HG03520 (cell line): ENCODE results near the gene VGF.

ENCODE experiments used
- ATAC-seq: cut with Tn5 transposase; IDR thresholded peaks from one replicate; pipeline ENCODE4 v1.9.1; 2021; ENCODE audit warnings: mild to moderate bottlenecking, moderate library complexity; ENCODE audit not compliant: unreplicated experiment

VGF gene

DNA sequence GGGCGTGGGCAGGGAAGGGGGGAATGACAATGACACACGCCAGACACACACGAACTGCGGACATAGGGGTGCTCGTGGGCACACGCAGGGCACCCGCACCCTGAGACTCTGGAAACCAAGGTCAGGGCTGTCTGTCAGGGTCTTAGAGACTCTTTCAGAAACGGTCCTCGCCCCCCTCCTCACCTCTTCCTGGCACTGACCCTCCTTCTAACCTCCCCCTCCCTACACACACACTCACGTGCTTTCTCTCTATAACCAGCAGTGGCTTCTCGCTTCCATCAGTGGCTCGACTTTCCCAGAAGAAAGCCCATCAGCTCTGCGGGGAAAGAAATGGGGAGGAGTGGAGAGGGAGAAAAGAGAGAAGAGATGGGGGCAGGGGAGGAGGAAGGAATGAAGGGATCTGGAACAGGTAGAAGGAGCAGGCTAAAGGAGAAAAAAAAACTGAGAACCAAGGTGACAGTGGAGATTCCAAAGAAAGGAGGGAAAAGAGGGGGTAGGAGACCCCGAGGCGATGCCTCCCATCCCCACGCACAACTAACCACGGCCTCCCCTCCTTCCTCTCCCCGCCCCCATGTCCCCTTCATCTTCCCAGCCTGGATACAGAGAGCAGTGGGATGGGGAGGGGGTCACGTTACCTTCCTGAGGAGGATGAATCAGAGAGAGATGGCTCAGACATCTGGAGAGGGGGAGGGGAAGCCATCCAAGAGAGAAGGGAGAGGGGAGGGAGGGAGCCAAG lies 1.7 kb upstream of the VGF start:
- ATAC-seq = no peak

DNA sequence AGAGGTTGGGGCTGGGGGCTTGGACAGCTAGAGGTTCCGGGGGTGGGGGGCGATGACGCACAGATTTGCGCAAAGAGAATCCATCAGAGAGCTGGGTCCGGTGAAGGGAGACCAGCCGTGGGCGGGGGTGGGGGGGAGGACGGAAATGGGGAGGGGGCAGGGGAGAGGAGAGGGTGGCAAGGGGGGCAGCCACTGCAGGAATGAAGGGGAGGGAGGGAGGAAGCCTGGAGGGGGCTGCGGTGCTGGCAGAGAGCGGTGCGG lies 1.2 kb upstream of the VGF start:
- no peak for ATAC-seq

DNA sequence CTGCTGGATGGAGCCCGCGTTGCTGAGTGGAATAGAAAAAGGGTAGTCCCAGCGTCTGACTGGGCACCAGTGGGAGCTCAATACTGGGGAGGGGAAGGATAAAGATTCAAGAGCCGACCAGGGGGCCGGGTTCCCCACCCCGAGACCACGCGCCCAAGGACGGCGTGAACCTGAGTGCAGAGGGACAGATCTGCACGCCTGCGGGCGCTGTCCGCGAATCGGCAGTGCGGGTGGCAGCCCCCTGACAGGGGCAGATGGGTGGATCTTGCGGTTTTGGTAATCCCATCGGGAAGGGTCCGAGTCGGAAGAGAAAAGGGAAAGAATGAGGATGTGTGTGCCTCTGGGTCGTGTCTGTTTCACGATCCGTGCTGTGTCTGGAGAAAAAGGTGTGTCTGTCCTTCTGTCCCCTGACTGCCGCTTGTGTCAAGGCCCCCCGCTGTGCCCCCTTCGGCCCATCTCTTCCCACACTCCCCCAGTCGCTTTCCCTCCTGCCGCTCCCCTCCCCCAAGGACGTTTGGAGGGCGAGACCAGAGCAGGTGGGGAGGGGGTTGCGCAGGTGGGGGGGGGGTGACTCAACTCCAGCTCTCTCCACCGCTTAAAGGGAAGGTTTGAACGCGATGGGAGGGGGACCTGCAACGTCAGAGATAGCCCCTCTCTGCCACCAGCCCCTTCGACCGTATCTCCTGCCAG lies 734 bp upstream of the VGF start:
- ATAC-seq = no peak

DNA sequence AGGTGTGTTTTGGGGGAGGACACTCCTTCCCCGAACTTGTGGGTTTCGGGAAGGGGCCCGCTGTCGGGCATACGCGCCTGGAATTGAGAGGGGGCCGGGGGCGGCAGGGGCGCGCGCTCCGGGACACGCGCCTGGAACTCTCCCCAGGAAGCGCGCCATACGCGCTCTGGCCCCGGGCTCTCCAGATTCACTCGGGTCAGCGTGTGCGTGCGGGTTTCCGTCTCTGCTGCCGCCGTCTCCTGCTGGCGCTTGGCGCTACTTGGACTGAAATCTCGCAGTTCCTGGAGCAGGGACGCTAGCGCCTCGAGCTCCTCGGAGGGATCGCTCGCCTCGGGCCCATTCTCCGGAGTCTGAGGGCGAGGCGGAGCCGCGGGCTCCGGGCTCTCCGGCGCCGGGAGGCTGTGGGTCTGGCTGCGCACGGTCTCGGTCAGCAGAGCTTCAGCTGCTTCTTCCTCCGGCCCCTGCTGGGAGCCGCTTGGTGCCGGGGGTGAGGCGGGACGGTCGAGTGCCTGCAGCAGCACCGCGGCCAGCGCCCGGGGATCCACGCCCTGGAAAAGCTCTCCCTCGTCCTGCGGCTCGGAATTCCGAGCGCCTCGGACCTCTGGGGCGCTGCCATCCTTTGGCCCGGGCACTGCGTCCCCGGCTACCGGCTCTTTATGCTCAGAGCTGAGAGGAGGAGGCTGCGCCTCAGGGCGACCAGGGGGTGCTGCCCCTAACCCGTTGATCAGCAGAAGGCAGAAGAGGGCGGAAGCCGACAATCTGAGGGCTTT lies 1.1 kb downstream of the VGF start:
- ATAC-seq = no peak

DNA sequence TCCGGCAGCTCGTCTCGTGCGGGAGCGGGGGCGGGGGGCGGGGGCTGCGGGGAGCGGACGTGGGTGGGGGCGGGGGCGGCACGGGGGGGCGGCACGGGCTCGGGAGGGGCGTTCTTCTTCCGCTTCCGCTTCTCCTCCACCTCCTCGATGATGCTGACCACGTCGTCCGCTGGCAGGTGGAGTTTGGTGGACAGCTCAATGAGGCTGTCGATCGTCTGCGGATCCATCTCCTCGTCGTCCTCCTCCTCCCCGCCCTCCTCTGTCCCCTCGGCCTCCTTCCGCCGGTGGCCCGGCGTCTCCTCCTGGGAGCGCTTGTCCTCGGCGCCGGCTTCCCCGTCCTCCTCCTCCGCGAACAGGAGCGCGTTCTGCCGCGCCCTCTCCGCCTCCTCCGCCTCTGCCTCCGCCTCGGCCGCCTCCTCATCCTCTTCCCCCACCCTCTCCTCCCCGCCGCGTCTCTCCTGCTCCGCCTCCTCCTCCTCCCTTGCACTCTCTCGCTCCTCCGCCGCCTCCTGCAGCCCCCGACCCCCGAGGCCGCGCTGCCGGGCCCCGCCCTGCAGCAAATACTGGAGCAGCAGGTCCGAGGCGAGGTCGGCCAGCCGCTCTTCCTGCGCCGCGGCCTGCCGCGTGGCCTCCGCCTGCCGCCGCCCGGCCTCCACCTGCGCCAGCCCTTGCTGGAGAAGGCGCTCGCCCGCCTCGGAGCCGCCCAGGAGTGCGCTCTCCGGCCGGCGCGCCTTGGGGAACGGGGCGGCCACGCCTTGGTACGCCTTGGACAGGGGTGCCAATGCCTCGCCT lies 1.9 kb downstream of the VGF start:
- ATAC-seq = no peak

DNA sequence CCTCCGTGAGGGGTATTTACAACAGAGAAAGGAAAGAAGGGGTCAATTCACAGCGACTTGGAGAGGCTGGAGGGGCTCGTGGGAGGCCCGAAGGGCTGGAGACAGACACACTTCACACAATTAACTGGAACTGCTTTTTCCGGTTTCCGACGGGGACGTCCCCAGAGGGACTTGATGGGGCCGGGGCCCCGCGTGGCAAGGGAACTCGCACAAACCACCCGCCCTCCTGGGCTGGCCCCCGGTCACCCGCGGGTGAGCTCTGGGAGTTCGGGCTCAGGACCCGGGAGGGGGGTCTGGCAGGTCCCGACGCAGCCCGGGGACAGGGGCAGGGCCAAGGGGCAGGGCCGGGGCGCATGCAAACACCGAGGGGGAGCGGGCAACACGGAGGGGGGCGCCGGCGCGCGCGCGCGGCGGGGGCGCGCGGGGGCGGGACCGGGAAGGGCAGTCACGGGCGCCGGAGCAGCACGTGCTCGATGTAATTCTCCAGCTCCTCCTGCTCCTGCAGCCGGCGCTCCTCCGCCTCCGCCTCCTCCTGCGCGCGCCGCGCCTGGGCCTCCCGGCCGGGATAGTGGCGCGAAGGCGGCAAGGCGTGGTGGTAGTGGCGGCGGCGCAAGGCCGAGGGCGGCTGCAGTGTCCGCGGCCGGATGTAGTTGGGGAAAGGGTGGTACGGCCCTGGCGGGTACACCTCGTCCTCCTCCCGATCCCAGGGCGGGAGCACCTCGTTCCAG lies 2.7 kb downstream of the VGF start:
- no peak for ATAC-seq

DNA sequence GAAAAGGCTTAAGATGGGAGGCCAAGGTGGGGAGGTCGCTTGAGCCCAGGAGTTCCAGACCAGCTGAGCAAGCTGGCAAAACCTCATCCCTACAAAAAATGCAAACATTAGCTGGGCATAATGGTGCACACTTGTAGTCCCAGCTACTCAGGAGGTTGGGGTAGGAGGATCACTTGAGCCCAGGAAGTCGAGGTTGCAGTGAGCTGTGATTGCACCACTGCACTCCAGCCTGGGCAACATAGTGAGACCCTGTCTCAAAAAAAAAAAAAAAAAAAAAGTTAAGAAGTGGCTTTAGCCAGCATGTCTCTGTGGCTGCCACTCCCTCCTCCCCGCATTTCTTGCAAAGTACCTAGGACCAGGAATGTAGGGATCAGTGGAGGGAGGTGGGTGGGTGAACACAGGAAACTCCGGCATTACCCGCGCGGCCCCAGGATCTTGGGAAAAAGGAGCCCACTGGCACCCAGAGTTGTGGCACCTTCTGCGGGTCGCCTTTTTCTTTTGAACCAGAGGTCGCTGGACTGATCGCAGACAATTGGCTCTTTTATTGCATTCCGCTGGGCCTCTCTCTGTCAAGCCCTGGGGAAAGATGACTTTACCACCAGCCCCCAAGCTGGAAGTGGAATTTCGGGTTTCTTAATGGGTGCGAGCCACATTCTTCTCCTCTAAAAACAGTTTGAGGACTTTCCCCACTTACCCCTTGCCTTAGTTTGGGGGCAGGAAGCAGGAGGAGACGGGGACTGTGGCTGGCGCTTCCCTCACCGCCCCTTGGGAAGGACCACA lies 3.5 kb downstream of the VGF start:
- ATAC-seq = no peak

DNA sequence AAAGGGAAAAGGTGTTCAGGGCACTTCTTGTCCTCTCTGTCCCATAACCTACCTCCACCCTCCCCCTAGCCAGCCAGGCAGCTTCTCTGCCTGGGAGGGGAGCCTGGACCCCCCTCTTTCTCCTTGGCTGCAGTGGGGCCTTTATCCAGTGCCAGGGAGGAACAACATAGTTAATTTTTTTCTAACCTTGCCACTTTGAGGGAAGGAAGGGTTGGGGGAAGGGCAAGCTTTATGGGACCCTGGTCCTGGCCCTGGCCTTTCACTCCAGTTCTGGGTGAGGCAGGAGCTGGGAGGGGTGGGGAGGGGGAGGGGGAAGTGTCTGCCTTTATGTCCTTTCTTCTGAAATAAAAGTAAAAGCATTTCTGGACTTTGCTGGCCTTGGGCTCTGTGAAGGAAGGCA lies 4.5 kb downstream of the VGF start:
- ATAC-seq = no peak

DNA sequence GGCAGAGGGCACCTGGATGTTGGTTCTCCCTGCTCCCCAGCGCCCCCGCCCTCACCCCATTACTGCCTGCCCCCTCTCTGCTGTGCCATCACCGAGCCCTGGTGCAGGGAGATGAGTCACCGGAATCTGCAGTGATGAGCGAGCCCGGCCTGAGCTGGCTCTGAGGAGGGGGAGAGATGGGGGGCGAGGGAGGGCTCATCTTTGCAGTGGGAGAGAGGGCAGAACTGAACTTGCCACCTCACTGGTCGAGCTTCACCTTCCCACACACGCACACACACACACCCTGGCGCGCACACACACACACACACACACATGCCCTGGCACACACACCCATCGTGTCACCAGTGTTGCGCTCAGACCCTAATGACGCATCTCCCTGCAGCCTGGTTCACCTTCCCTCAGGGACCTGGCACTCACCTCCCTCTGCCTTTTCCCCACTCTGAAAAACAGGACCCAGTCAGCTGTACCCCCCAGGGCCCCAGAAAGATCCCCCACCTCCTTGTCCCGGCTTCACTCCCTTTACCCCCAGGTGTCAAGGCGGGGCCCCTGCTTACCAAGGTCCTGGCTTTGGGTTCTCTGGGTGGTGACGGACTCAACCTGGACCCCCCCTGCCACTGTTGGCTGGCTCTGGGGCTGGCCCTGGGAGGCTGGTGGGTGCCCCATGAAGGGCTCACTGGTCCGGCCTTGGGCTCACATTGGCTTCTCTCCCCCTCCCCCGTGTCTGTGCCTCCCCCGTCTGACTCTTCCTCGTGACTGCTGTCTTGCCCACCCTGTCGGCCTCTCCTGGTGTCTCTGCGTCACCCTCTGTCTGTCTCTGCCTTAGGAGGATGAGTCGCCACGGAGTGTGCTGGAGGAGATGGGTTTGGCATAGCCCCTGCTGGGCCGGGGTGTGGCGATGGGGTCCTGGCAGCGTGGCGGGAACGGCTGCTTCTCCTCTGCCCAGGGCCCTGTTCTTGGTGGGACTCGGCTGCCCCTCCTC lies 5.4 kb downstream of the VGF start:
- ATAC-seq = no peak

DNA sequence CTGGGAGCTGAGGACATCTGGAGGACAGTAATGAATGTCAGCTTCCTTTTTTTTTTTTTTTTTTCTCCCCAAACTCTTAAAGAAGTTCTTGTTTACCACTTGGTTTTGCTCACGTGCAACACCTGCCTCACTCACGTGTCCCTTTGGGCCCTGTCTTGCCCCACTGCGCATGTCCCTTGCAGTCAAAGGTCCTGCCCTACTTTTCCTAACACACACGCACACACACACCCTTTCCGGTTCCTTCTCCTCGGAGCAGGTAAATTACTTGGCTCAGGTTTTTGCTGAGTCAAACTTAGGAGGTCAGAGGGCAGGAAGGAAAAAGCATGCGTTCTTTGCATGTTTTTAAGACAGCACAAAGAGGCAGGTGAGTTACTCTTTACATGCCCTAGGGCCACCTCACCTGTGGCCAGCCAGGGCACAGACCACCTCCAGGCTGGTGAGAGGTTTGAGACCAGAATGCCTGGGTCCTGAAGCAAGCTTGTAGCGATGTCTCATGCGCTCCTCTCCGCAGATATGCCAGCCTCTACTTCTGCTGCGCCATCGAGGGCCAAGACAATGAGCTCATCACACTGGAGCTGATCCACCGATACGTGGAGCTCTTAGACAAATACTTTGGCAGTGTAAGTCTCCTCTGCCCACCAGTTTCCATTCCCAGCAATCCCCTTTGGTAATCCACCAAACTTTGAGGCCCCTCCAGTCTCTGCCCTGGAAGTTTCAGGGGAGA lies 8.3 kb downstream of the VGF start:
- no peak for ATAC-seq

DNA sequence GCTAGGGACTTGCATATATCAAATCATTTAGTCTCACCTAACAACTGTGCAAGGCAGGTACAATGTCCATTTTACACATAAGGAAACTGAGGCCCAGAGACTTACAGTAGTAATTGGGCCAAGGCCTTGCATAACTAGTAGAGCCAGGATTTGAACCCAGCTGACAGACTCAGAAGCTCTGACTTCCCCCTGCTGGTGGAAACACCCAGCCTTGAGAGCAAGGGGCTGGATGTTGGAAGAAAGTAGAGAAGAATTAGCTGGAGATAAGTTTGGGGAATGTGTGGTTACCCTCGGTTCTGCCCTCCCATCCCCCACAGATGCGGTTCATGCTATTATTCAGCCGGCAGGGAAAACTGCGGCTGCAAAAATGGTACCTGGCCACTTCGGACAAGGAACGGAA lies 9.1 kb downstream of the VGF start:
- no peak for ATAC-seq

DNA sequence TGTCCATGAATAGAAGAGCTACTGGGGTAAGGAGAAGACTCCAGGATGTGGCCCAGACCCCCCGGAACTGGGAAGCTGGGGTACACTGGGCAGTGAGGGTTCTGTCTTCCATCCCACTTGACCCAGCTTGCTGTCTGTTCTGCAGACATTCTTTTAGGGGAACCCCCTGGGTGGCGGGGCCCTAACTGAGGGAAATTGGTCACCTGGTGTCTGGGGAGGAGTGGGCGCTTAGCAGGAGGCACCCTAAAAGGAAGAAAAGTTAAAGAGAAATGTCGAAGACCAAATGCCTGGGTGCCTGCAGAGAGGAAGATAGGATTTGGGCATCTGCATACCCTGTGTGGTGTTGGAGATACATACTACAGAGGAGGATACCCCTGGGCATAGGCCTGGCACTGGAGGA lies 10.1 kb downstream of the VGF start:
- ATAC-seq = no peak

DNA sequence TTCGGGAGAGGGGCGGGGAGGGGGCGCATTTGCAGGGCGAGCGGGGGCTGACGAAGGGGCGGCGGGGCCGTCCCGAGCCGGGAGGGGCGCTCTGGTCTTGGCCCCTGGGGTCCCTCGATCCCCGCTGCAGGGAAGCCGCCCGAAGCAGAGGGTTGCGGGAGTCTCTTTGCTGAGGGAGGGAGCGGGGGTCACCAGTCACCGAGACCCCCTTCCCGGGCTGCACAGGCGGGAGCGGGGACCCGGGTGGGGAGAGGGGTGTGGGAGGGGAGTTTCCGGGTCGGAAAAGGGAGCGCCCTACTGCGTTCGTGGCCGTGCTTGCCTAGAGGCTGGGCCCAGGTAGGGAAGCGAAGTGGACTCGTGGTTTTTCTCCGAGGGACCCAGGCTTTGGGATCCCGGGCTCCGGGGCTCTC lies 10.7 kb downstream of the VGF start:
- ATAC-seq = no peak

DNA sequence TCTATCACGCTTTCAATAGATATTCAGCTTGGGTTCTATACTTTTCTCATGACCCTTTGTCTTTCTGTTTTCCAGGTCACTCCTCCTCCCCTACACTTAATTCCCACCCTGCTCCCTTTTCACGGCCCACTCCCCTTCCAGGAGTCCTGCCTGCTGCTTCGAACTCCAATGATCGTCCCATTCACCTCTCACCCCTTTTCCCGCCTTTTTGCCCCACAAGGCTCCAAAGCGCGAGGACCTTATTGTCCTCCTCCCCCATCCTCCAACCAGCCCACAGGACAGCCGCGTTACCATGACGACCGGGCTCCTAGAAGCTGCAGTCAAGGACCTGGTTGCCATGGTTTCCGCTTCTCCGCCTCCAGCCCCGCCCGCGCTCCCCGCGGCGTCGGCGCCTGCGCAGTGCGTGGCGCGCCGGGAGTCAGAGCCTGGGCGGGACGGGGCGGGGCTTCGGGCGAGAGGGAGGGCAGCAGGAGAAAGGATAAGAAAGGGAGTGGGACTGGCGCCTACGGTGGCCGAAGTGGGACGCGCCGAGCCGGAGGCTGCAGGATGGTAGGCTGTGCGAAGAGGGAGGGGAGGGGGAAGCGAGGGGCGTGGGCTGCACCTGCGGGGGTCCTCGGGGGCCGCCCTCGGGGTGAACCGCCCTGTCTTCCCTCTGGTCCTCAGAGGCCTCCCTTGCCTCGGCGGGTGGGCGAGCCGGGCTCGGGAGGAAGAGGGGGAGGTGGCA lies 11.2 kb downstream of the VGF start, which contains the start of gene AP1S1:
Gene AP1S1, plus strand, starts transcription at position 508 of the 724 bp plus-strand sequence. Its CDS starts 39 bp downstream, at position 547.
- peak; percentile 78 for ATAC-seq

DNA sequence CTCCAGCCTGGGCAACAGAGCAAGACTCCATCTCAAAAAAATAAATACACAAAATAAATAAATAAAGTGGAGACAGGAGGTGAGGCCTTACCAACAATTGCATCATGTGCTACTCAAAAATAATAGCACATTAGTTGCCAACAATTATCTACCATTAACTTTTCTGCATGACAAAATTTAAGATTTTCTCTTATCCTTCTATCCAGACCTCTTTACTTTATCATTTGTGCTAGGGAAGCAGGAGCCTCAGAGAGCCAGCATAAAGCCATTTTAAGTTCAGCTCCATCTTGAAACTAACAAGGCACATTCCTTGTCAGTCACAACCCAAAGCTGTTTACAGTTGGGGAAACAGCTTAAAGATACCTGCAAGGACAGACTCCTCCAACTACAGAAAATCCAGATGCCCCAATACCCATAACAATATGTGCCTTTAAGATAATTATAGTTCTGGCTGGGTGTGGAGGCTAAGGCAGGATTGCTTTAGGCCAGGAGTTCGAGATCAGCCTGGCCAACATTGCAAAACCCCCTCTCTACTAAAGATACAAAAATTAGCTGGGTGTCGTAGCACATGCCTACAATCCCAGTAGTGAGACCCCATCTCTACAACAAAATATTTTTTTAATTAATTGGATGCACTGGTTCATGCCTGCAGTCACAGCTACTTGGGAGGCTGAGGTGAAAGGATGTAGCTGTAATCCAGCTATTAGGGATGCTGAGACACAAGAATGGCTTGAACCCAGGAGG lies 13.3 kb downstream of the VGF start:
- ATAC-seq = no peak

DNA sequence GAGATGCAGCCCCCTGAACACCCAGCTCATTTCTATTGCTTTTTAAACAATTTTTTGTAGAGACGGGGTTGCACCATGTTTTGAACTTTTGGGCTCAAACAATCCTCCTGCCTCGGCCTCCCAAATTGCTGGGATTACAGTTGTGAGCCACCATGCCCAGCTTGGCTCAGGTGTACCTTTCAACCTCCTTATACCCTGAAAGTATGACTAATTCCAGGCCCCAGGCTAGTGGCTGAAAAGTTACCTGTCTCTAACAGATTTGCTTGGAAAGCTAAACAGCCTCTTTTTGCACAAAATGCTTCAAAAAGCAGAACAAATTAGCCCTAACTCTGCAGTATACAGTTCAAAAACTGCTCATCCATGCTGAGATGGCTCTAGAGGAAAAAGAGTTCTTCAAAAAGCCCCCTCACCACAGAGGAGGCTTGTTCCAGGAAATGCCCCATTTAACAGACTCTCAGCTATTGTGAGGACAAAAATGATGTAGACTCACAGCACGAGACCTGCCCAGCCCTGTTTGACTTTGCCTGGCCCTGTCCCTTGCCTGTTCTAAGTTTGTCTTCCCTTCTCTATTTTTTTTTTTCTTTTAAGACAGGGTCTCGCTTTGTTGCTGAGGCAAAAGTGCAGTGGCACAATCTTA lies 24.5 kb downstream of the VGF start:
- no peak for ATAC-seq
